ENCODE measurements around the gene LIPC. TPM values are rescaled to one million over a fixed set of nuclear protein-coding genes. Genes with fewer than 3 reads are reported as not detected.
A peak's percentile ranks its signal among the peaks of the same experiment; 100 is the strongest.

Gene LIPC
- total RNA-seq, 2 donors from 2014 or later: 1.0 to 3.2 TPM

GRCh38 chr15:58548308-58549012, 116.7 kb downstream of the LIPC start:
- no peak overlapping the region for H3K27ac Mint-ChIP-seq
- H3K36me3 Mint-ChIP-seq (ENCODE audit: low read depth): no peaks in the 10 kb centered on the region
- H3K9me3 ChIP-seq (ENCODE audit: control insufficient read depth, low read length, poor library complexity, severe bottlenecking): no peaks in the 10 kb centered on the region
- peaks cover 32% of the 10 kb centered on the region for H3K4me1 Mint-ChIP-seq
- no peak overlapping the region for H3K4me3 Mint-ChIP-seq
- no peaks in the 10 kb centered on the region for H3K27me3 Mint-ChIP-seq
- ATAC-seq (no peak), DNase-seq (no peak)

- H3K9me3 ChIP-seq (ENCODE audit: control insufficient read depth, low read length, poor library complexity, severe bottlenecking): no peaks in the 10 kb centered on the region
- Mint-ChIP-seq H3K27me3 (no peaks in the 10 kb centered on the region), H3K27ac (no peak overlapping the region), H3K4me3 (peak overlapping the region; percentile 28), H3K4me1 (peaks cover 35% of the 10 kb centered on the region), H3K36me3 (ENCODE audit: low read depth) (no peaks in the 10 kb centered on the region)
- DNase-seq (no peak), ATAC-seq (no peak)
These were observed 117.4 kb downstream of the LIPC start for GRCh38 chr15:58549013-58549784.

- Mint-ChIP-seq H3K4me3 (peak overlapping the region; percentile 28), H3K4me1 (peaks cover 35% of the 10 kb centered on the region), H3K27me3 (no peaks in the 10 kb centered on the region), H3K27ac (peak overlapping the region; percentile 6), H3K36me3 (ENCODE audit: low read depth) (no peaks in the 10 kb centered on the region)
- no peaks in the 10 kb centered on the region for H3K9me3 ChIP-seq (ENCODE audit: control insufficient read depth, low read length, poor library complexity, severe bottlenecking)
- ATAC-seq: no peak
- no peak for DNase-seq
These were observed 117.9 kb downstream of the LIPC start for GRCh38 chr15:58549785-58550074.

- H3K9me3 ChIP-seq (ENCODE audit: control insufficient read depth, low read length, poor library complexity, severe bottlenecking): no peaks in the 10 kb centered on the region
- DNase-seq: no peak
- H3K4me1 Mint-ChIP-seq: peaks cover 26% of the 10 kb centered on the region
- H3K36me3 Mint-ChIP-seq (ENCODE audit: low read depth): no peaks in the 10 kb centered on the region
- peak overlapping the region; percentile 88 for H3K27ac Mint-ChIP-seq
- no peaks in the 10 kb centered on the region for H3K27me3 Mint-ChIP-seq
- peak overlapping the region; percentile 47 for H3K4me3 Mint-ChIP-seq
- peak; percentile 35 for ATAC-seq
These were observed 119.4 kb downstream of the LIPC start for GRCh38 chr15:58551084-58551763.

GRCh38 chr15:58551764-58552504, 120.1 kb downstream of the LIPC start:
- H3K9me3 ChIP-seq (ENCODE audit: control insufficient read depth, low read length, poor library complexity, severe bottlenecking): no peaks in the 10 kb centered on the region
- Mint-ChIP-seq H3K27ac (peak overlapping the region; percentile 88), H3K4me1 (peaks cover 21% of the 10 kb centered on the region), H3K4me3 (peak overlapping the region; percentile 47), H3K27me3 (no peaks in the 10 kb centered on the region), H3K36me3 (ENCODE audit: low read depth) (no peaks in the 10 kb centered on the region)
- ATAC-seq (no peak), DNase-seq (no peak)

GRCh38 chr15:58552505-58553364, 120.9 kb downstream of the LIPC start:
- H3K4me1 Mint-ChIP-seq: peaks cover 18% of the 10 kb centered on the region
- no peak overlapping the region for H3K27ac Mint-ChIP-seq
- DNase-seq: no peak
- no peaks in the 10 kb centered on the region for H3K9me3 ChIP-seq (ENCODE audit: control insufficient read depth, low read length, poor library complexity, severe bottlenecking)
- H3K36me3 Mint-ChIP-seq (ENCODE audit: low read depth): no peaks in the 10 kb centered on the region
- H3K27me3 Mint-ChIP-seq: no peaks in the 10 kb centered on the region
- ATAC-seq: no peak
- H3K4me3 Mint-ChIP-seq: no peak overlapping the region

- DNase-seq: no peak
- no peaks in the 10 kb centered on the region for H3K36me3 Mint-ChIP-seq (ENCODE audit: low read depth)
- H3K4me3 Mint-ChIP-seq: no peak overlapping the region
- ATAC-seq: no peak
- H3K4me1 Mint-ChIP-seq: peaks cover 18% of the 10 kb centered on the region
- H3K27ac Mint-ChIP-seq: no peak overlapping the region
- no peaks in the 10 kb centered on the region for H3K9me3 ChIP-seq (ENCODE audit: control insufficient read depth, low read length, poor library complexity, severe bottlenecking)
- no peaks in the 10 kb centered on the region for H3K27me3 Mint-ChIP-seq
These were observed 121.7 kb downstream of the LIPC start for GRCh38 chr15:58553365-58553918.

- no peaks in the 10 kb centered on the region for H3K36me3 Mint-ChIP-seq (ENCODE audit: low read depth)
- H3K4me1 Mint-ChIP-seq: peaks cover 18% of the 10 kb centered on the region
- DNase-seq (no peak), ATAC-seq (no peak)
- H3K27me3 Mint-ChIP-seq: no peaks in the 10 kb centered on the region
- no peaks in the 10 kb centered on the region for H3K9me3 ChIP-seq (ENCODE audit: control insufficient read depth, low read length, poor library complexity, severe bottlenecking)
- no peak overlapping the region for H3K4me3 Mint-ChIP-seq
- H3K27ac Mint-ChIP-seq: no peak overlapping the region
These were observed 123.0 kb downstream of the LIPC start for GRCh38 chr15:58554758-58555157.

- Mint-ChIP-seq H3K27ac (no peak overlapping the region), H3K27me3 (no peaks in the 10 kb centered on the region)
- no peak for ATAC-seq
These were observed 123.6 kb downstream of the LIPC start for GRCh38 chr15:58555162-58556027.

GRCh38 chr15:58556028-58556361, 124.2 kb downstream of the LIPC start:
- H3K36me3 Mint-ChIP-seq (ENCODE audit: low read depth): no peaks in the 10 kb centered on the region
- ATAC-seq (no peak), DNase-seq (no peak)
- no peak overlapping the region for H3K4me3 Mint-ChIP-seq
- H3K9me3 ChIP-seq (ENCODE audit: control insufficient read depth, low read length, poor library complexity, severe bottlenecking): no peaks in the 10 kb centered on the region
- no peak overlapping the region for H3K27ac Mint-ChIP-seq
- peaks cover 15% of the 10 kb centered on the region for H3K4me1 Mint-ChIP-seq
- no peaks in the 10 kb centered on the region for H3K27me3 Mint-ChIP-seq

More at GRCh38 chr15:58555162-58556027, 123.6 kb downstream of the LIPC start:
- DNase-seq: no peak
- no peaks in the 10 kb centered on the region for H3K36me3 Mint-ChIP-seq (ENCODE audit: low read depth)
- peaks cover 16% of the 10 kb centered on the region for H3K4me1 Mint-ChIP-seq
- H3K9me3 ChIP-seq (ENCODE audit: control insufficient read depth, low read length, poor library complexity, severe bottlenecking): no peaks in the 10 kb centered on the region
- H3K4me3 Mint-ChIP-seq: peak overlapping the region; percentile 36

GRCh38 chr15:58556541-58556940, 124.8 kb downstream of the LIPC start:
- DNase-seq: no peak
- no peaks in the 10 kb centered on the region for H3K27me3 Mint-ChIP-seq
- no peaks in the 10 kb centered on the region for H3K9me3 ChIP-seq (ENCODE audit: control insufficient read depth, low read length, poor library complexity, severe bottlenecking)
- ATAC-seq: no peak
- no peak overlapping the region for H3K4me3 Mint-ChIP-seq
- H3K36me3 Mint-ChIP-seq (ENCODE audit: low read depth): no peaks in the 10 kb centered on the region
- H3K4me1 Mint-ChIP-seq: peaks cover 11% of the 10 kb centered on the region
- no peak overlapping the region for H3K27ac Mint-ChIP-seq
